ENCODE measurements around the gene CEPT1.

DNA sequence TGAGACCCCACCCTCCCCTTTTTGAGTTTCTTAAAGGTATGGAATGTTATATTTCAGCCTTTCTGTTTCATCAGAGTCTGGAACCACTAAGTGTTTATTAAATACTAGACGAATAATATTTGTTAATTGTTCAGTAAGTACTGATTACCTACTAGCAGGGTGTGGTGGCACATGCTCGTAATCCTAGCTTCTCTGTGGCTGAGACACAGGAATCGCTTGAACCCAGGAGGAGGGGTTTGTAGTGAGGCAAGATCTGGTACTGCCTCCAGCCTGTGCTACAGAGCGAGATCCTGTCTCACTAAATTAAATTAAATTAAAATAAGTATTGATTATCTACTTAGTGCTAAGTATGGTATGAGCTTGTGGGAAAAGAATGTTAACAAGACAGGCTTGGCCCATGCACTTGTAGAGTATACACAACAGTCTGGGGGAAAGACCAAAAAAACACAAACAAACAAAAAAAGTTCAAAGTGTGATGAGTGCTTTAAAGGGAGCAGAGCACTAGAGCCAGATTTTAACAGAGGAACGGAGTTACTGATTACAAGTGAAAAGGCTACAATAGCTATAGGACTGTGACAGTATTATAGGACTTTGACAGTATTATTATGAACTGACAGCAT is 2.4 kb downstream of the CEPT1 start:
- TF ChIP-seq EP300 (IDR thresholded peaks at IDR 0.05) = no peak
- TF ChIP-seq POLR2AphosphoS5 (IDR thresholded peaks at IDR 0.05) = no peak
- TF ChIP-seq POLR2A (IDR thresholded peaks at IDR 0.05) = no peak
